T-helper 1 cell treated with Interleukin-12 subunit alpha and Interleukin-12 subunit beta and Interleukin-4 antibody, amounts not matched to agents 30 μg/mL and 1 μg/mL, for 36 hours (primary cell): Measurements from ENCODE around the gene TAOK2.
"Not testable (repeated sequence)": the region's sequence is repeated elsewhere in the genome, so short reads cannot be mapped to it uniquely, and the experiment has no call there.

Source experiments
- H3K27ac Mint-ChIP-seq: one replicate; pipeline ENCODE4 v1.8.0; 2021; ENCODE audit warnings: mild to moderate bottlenecking, mixed read lengths
- H3K27me3 Mint-ChIP-seq: one replicate; pipeline ENCODE4 v1.8.0; 2021; ENCODE audit warnings: low read depth, mixed read lengths
- H3K36me3 Mint-ChIP-seq: one replicate; pipeline ENCODE4 v1.8.0; 2021; ENCODE audit warnings: low read depth, mixed read lengths
- H3K4me1 Mint-ChIP-seq: one replicate; pipeline ENCODE4 v1.8.0; 2021; ENCODE audit warnings: low read depth, mixed read lengths
- H3K4me3 Mint-ChIP-seq: one replicate; pipeline ENCODE4 v1.8.0; 2021; ENCODE audit warnings: mild to moderate bottlenecking, moderate library complexity, mixed read lengths
- H3K9me3 Mint-ChIP-seq: one replicate; pipeline ENCODE4 v1.8.0; 2021; ENCODE audit warnings: mixed read lengths

The TAOK2 gene

DNA sequence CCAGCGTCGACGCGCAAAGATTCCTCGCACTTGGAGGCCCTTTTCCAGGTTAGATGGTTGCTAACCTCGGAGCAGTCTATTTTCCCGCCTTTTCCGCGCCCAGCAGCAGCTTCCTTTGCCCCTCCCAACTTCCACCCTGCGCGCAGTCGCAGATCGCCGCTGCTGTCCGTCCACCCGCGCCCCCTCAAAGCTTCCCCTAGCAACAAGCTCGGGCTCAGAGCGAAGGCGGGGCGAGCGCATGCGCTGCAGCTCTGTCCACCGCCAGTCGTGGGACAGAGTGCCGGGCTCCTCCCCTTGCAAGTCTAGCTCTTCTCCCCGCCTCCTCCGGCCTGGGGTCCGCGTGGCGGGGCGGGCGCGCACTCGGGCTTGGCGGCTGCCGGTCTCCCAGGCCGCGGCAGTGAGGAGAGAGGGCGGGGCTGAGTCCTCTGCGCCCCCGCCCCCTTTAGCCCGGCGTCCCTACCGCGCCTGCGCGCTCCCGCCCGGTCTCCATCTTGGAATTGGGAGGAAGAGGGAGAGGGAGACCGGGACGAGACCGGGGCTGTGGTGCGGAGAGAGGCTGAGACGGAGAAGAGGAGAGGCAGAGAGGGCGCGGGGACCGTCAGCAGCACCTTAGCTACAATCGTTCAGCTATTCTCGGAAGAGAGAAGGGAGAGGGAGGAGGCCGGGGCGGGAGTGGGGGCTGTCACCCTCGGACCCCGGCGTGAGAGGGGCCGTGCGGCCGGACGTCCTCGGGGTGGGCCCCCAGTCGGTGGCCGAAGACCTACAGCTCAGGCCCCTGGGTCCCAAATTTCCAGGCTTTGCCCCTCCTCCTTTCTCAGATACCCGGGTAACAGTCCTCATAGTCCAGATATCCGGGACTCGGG is at the start of gene TAOK2:
TAOK2 (plus strand) TSS at position 485 of the 863 bp plus-strand sequence. CDS start 3,905 bp downstream, outside the sequence.
- peak within 1 kb of the TSS; percentile 88 for H3K4me3 Mint-ChIP-seq

DNA sequence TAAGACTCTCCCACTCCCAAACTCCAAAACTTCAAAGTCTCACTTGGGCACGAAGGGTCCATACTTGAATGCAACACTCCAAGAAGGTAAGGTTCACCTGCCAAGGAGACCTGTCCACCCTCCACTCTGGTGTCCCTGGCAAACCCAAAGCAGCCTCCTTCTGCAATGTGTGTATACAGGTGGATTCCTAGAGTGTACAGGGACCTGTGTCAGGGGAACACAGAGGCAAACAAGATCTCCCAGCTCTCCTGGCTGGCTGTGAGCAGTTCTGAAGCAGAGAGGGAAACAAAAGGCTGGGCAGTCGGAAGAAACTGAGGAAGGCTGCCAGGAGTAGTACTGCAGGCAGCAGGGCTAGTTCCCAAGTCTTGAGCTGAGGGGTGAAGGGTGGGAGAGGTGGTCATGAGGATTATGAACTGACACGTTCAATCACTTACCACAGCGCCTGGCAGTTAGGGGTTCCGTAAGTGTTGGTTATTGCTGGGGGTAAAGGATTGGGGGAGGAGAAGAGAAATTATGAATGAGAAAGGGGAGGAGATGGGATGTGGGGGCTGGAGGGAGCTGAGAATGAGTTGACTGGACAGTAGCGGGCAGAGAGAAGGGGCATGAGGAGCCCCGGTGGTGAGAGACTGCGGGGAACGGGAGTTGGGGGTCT is 48.4 kb upstream of the TAOK2 start:
- Mint-ChIP-seq H3K9me3 (no peaks in the 10 kb centered on the region), H3K4me1 (peaks cover 39% of the 10 kb centered on the region), H3K27ac (peak overlapping the region; percentile 78), H3K27me3 (no peaks in the 10 kb centered on the region), H3K4me3 (peak overlapping the region; percentile 94), H3K36me3 (peaks cover 16% of the 10 kb centered on the region)

More for the DNA sequence above, at the start of gene TAOK2:
- Mint-ChIP-seq H3K9me3 (no peaks in the 10 kb centered on the region), H3K27ac (peak within 1 kb of the TSS; percentile 92), H3K4me1 (peaks cover 29% of the 10 kb centered on the region), H3K27me3 (no peaks in the 10 kb centered on the region), H3K36me3 (peaks cover 9% of the 10 kb centered on the region)

DNA sequence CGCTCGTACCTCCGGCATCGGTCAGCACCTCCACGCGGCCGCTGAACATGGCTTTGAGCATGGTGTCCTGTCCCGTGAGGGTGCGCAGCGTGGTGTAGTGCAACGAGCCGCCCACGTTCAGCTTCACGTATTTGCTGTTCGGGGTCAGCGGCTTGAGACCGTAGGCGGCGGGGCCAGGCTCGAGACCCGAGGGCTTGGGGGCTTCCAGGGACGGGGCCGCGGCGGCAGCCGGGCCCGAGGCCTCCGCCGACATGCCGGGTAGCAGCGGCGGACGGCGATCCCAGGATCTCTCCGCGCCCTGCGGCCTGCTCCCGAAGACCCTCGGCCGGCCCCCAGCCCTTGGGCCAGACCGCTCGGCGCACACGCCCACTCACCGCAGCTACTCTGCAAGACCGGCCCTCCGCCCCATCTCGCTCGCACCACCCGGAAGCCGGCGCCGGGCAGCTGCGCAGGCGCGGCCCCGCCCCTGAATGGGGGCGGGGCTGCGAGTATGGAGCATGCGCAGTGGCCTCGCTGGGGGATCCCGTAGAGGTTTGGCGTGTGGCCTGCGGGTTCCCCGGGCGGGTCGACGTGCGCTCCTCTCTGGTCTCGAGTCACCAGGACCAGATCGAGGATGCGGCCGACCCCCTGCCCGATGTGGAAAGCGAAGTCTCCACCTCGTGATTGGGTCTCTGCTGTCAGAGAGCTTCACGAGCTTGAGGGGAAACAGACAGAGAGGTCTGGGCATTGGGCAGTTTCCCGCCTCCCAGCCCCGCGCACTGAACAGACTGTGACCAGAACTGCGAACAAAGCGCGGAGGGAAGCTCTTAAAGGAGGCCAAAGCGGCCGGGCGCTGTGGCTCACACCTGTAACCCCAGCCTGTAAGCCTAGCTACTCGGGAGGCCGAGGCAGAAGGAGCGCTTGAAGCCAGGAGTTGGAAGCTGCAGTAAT is 47.6 kb upstream of the TAOK2 start, which contains the start of gene KCTD13:
KCTD13 (minus strand) TSS at position 446 of the 930 bp plus-strand sequence; CDS start at position 253, 193 bp downstream.
- peaks cover 8% of the 10 kb centered on the region for H3K36me3 Mint-ChIP-seq
- peak within 1 kb of the TSS; percentile 94 for H3K4me3 Mint-ChIP-seq
- H3K27me3 Mint-ChIP-seq: peaks cover 6% of the 10 kb centered on the region
- H3K4me1 Mint-ChIP-seq: peaks cover 33% of the 10 kb centered on the region
- H3K27ac Mint-ChIP-seq: peak within 1 kb of the TSS; percentile 93
- no peaks in the 10 kb centered on the region for H3K9me3 Mint-ChIP-seq

DNA sequence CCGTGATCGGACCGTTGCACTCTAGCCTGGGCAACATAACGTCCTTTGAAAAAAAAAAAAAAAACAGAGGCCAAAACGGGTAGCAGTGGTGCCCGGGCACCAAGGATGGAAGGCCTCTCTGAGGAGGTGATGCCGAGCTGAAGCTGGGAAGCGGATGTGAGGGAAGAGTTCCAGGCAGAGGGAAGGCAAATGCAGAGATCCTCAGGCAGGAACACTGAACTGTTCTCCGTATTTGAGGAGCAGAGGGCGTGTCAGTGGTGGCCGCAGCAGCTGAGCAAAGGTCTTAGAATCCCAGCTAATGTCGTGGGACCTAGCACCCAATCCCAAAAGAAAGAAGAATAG is 47.0 kb upstream of the TAOK2 start:
- Mint-ChIP-seq H3K4me3 (peak overlapping the region; percentile 91), H3K9me3 (no peaks in the 10 kb centered on the region), H3K27me3 (peaks cover 6% of the 10 kb centered on the region), H3K4me1 (peaks cover 32% of the 10 kb centered on the region), H3K36me3 (peaks cover 4% of the 10 kb centered on the region), H3K27ac (peak overlapping the region; percentile 93)

DNA sequence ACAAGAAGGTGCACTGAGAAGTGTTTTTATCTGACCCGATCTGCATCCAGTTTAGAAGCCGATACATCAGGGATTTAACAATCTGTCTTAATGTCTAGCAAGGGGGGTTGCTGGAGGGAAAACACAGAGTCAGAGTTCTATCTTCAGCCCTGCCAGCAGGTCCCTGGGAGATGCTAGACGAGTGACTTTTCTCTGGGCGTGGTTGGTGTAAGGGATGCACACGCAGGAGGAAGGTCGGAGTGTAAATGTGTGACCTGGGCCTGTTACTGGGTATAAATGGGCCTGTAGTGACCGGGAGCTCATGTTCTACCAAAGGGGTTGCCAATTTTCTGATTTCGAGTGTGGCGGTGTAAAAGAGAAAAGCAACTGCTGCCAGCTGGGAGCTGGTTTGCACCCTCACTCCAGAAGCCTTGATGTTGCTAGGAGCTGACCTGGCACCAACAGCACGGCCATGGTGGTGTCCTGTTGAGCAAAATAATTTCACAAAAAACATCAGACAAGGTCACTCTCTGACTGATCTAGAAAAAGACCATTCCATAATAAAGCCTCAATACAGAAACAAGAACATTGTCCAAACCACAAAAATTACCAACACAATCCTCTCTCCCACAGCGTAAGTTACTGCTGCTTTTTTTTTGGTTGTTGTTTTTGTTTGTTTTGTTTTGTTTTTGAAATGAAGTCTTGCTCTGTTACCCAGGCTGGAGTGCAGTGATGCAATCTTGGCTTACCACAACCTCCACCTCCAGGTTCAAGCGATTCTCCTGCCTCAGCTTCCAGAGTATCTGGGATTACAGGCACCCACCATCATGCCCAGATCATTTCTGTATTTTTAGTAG is 46.4 kb upstream of the TAOK2 start:
- Mint-ChIP-seq H3K4me3 (peak overlapping the region; percentile 91), H3K27me3 (peaks cover 6% of the 10 kb centered on the region), H3K9me3 (no peaks in the 10 kb centered on the region), H3K36me3 (peaks cover 4% of the 10 kb centered on the region), H3K27ac (no peak overlapping the region), H3K4me1 (peaks cover 32% of the 10 kb centered on the region)

DNA sequence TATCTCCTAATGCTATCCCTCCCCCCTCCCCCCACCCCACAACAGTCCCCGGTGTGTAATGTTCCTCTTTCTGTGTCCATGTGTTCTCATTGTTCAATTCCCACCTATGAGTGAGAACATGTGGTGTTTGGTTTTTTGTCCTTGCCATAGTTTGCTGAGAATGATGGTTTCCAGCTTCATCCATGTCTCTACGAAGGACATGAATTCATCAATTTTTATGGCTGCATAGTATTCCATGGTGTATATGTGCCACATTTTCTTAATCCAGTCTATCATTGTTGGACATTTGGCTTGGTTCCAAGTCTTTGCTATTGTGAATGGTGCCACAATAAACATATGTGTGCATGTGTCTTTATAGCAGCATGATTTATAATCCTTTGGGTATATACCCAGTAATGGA is 41.9 kb upstream of the TAOK2 start:
- not testable (repeated sequence) for H3K4me1 Mint-ChIP-seq, H3K9me3 Mint-ChIP-seq, H3K4me3 Mint-ChIP-seq, H3K27ac Mint-ChIP-seq, H3K36me3 Mint-ChIP-seq
- peaks cover 32% of the 10 kb centered on the region for H3K27me3 Mint-ChIP-seq

DNA sequence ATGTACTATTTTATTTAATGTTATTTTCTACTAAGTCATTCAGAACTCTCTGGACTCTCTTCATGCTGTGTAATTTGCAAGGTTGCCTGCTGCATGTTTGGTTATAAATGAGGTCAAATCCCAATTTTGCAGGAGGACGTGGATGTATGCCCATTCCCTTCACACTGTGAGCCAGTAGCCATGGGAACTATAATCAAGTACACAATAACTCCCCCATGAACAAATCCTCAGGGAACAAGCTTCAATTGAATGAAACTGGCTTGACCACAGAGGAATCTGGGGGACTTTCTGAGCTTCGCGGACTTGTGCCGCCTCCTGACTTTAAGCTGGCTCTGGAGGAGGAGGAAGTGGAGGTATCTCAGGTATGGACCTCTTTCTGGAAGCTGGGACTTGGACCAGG is 33.0 kb upstream of the TAOK2 start:
- H3K36me3 Mint-ChIP-seq: no peaks in the 10 kb centered on the region
- H3K27me3 Mint-ChIP-seq: peaks cover 25% of the 10 kb centered on the region
- H3K9me3 Mint-ChIP-seq: no peaks in the 10 kb centered on the region
- H3K4me3 Mint-ChIP-seq: no peak overlapping the region
- peaks cover 1% of the 10 kb centered on the region for H3K4me1 Mint-ChIP-seq
- no peak overlapping the region for H3K27ac Mint-ChIP-seq

DNA sequence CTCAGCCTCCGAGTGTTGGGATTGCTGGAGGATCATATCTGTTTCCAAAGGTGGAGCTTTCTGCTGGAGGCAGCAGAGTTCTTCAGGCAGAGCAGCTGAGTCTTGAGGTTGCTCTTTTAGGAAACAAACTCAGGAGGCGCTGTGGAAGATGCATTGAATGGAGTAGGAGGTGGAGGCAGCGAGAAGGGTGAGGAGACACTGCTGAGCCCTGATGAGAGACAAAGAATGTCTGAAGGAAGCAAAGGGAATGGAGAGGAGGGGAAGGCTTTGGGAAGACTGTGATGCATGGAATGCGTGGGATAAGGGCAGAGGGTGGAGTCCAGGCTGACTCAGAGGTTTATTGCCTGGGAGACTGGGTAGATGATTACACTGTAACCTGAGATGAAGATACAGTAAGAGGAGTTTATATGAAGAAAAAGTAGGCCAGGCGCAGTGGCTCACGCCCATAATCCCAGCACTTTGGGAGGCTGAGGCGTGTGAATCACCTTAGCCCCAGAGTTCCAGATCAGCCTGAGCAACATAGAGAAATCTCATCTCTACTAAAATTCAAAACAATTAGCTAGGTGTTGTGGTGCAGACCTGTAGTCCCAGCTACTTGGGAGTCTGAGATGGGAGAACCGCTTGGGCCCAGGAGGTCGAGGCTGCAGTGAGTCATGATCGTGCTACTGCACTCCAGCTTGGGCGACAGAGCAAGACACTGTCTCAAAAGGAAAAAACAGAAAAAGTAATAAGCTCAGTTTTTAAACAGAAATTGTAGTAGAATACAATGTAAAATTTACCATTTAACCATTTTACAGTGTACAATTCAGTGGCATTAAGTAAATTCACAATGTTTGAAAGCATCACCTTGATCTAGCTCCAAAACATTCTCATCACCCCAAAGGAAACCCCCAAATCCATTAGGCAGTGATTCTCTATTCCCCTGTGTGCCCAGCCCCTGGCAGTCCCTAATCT is 29.5 kb upstream of the TAOK2 start:
- peaks cover 1% of the 10 kb centered on the region for H3K4me1 Mint-ChIP-seq
- H3K27me3 Mint-ChIP-seq: peaks cover 12% of the 10 kb centered on the region
- H3K4me3 Mint-ChIP-seq: no peak overlapping the region
- no peak overlapping the region for H3K27ac Mint-ChIP-seq
- H3K36me3 Mint-ChIP-seq: no peaks in the 10 kb centered on the region
- no peaks in the 10 kb centered on the region for H3K9me3 Mint-ChIP-seq

DNA sequence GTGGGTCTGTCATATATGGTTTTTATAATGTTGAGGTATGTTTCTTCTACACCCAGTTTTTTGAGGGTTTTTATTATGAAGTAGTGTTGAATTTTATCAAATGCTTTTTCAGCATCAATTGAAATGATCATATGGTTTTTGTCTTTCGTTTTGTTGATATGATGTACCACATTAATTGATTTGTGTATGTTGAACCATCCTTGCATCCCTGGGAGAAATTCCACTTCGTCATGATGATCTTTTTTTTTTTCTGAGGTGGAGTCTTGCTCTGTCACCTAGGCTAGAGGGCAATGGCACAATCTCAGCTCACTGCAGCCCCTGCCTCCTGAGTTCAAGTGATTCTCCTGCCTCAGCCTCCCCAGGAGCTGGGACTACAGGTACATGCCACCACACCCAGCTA is 25.8 kb upstream of the TAOK2 start:
- Mint-ChIP-seq H3K4me3 (no peak overlapping the region), H3K9me3 (peaks cover 10% of the 10 kb centered on the region), H3K27ac (no peak overlapping the region), H3K36me3 (no peaks in the 10 kb centered on the region), H3K4me1 (no peaks in the 10 kb centered on the region), H3K27me3 (peaks cover 6% of the 10 kb centered on the region)

DNA sequence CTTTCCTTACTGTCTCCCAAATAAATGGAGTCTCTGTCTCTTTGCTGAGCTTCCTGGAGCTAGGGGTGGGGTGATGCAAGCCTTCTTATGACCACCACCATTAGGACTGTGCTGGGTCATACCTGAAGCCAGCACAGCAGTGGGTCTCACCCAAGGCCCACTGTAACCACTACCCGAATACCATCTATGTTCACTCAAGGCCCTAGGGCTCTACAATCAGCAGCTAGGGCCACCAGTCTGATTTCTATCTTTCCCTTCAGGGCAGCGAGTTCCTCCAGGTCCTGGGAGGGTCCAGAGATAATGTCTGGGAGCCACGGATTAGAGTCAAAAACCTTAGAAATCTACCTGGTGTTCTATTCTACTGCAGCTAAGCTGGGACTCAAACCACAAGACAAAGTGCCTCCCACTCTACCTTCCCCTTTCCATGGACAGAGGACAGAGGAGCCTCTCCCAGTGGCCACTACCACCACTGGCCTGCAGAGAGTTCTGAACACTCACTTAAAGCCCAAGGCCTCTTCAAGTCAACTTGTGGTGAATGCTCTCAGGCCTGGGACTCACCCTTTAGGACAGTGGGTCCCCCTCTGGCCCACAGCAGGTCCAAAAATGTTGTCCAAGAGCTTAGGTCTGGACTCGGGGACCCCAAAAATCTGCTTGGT is 22.7 kb upstream of the TAOK2 start:
- no peaks in the 10 kb centered on the region for H3K4me1 Mint-ChIP-seq
- peaks cover 10% of the 10 kb centered on the region for H3K9me3 Mint-ChIP-seq
- no peak overlapping the region for H3K27ac Mint-ChIP-seq
- H3K4me3 Mint-ChIP-seq: no peak overlapping the region
- no peaks in the 10 kb centered on the region for H3K36me3 Mint-ChIP-seq
- peaks cover 6% of the 10 kb centered on the region for H3K27me3 Mint-ChIP-seq

DNA sequence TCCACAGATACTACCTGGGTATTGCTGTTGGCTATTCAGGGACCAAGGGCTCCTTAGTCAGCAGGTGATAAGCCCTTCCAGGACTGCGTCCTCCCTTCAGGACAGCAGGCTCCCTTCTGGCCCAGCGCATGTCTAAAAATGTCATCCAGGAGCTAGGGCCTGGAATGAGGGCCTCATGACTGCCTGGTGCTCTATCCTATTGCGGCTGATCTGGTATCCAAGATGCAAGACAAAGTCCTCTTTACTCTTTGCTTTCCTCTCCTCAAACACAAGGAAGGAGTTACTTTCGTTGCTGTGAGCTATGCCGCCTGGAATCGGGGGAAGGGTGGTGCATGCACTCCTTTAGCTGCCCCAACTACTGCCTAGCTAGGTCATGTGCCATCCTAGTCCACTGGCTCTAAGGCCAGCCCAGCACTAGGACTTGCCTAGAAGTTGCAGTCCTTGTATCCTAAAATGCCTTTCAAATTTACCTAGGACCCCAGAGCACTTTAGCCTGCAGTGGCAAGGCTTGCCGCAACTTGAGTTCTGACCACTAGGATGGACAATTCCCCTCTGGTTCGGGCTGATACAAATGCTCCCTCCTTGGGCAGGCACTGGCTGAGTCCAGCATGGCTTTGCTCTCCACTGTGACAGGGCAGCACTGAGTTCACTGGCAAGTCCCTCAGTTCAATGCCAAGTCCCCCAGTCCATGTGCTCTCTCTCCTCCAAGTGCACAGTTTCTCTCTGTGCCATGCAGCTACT is 21.9 kb upstream of the TAOK2 start:
- Mint-ChIP-seq H3K27ac (no peak overlapping the region), H3K9me3 (peaks cover 10% of the 10 kb centered on the region), H3K4me3 (no peak overlapping the region), H3K27me3 (peaks cover 6% of the 10 kb centered on the region), H3K4me1 (no peaks in the 10 kb centered on the region), H3K36me3 (no peaks in the 10 kb centered on the region)

DNA sequence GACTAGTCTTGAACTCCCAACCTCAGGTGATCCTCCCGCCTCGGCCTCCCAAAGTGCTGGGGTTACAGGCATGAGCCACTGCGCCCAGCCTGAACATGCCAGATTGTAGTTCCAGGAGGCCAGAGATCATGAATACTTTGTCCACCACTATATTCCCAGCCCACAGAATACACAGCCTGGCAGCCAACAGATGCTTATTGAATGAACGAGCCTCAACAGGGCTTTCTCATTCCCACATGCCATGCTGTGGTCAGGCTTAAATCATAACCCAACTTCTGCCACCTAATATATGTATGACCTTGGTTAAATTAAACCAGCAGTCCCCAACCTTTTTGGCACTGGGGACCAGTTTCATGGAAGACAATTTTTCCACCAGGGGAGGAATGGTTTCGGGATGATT is 14.9 kb upstream of the TAOK2 start:
- peaks cover 6% of the 10 kb centered on the region for H3K27me3 Mint-ChIP-seq
- no peak overlapping the region for H3K4me3 Mint-ChIP-seq
- peaks cover 2% of the 10 kb centered on the region for H3K36me3 Mint-ChIP-seq
- H3K4me1 Mint-ChIP-seq: peaks cover 17% of the 10 kb centered on the region
- H3K9me3 Mint-ChIP-seq: no peaks in the 10 kb centered on the region
- no peak overlapping the region for H3K27ac Mint-ChIP-seq
